ENCODE measurements around the gene AKT2.

AKT2 gene

GRCh38 chr19:40249781-40250180 lies 35.4 kb downstream of the AKT2 start:
- no peak for TF ChIP-seq CTCF (IDR thresholded peaks at IDR 0.05; ENCODE audit: low read depth, low read length)
- DNase-seq (ENCODE audit: extremely low read depth, low read depth): no peak

DNA sequence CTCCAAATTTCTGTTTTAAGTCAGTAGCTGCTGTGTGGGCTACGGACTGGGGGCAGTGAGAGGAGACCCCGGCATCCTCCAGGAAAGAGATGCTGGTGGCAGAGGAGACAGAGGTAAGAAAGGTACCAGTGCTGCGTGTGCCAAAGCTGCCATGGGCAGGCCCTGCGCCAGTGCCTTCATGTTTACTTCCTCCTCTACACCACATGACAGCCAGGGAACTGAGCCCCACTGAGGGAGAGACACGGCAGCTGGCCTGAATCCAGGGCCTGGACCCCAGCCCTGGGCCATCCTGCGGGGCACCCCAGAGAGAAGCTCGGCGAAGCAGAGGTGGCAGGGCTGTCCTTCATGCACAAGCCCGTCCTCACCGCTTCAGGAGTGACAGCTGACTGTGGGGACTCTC lies 35.9 kb downstream of the AKT2 start:
- TF ChIP-seq CTCF (IDR thresholded peaks at IDR 0.05; ENCODE audit: low read depth, low read length): no peak
- DNase-seq (ENCODE audit: extremely low read depth, low read depth): no peak

GRCh38 chr19:40247735-40248262 lies 37.3 kb downstream of the AKT2 start:
- no peak for DNase-seq (ENCODE audit: extremely low read depth, low read depth)
- no peak for TF ChIP-seq CTCF (IDR thresholded peaks at IDR 0.05; ENCODE audit: low read depth, low read length)

- no peak for DNase-seq (ENCODE audit: extremely low read depth, low read depth)
- TF ChIP-seq CTCF (IDR thresholded peaks at IDR 0.05; ENCODE audit: low read depth, low read length): no peak
Measured at GRCh38 chr19:40247178-40247577, 38.0 kb downstream of the AKT2 start.

DNA sequence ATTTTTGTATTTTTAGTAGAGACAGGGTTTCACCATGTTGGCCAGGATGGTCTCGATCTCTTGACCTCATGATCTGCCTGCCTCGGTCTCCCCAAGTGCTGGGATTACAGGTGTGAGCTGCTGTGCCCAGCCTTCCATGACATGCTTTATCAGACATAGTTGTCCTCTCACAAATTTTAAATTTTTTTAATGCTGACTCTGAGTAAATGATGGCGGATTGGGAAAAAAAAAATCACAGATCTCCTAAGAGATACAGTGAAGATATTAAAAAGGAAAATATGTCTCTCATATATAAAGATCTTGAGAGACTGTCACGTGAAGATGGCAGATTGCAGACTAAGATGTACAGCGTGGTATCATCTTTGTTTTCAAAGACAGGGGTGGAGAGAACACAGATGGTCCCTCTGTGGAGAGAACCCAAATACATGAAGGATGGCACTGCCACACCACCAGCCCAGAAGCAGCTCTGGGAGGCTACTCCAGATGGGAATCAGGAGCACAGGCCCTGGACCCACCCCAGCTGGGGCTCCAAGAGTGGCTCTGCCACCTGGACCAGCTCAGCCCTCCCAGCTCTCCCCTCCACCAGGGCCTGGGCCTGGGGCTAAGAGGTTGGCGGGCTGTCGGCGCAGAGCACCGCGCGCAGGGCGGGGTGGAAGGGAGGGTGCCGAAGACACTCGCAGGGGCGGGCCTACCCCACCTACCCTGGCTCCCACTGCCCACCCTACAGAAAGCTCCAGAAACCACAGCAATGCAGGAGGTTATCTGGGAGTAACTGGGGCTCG lies 38.7 kb downstream of the AKT2 start:
- no peak for TF ChIP-seq CTCF (IDR thresholded peaks at IDR 0.05; ENCODE audit: low read depth, low read length)
- no peak for DNase-seq (ENCODE audit: extremely low read depth, low read depth)

DNA sequence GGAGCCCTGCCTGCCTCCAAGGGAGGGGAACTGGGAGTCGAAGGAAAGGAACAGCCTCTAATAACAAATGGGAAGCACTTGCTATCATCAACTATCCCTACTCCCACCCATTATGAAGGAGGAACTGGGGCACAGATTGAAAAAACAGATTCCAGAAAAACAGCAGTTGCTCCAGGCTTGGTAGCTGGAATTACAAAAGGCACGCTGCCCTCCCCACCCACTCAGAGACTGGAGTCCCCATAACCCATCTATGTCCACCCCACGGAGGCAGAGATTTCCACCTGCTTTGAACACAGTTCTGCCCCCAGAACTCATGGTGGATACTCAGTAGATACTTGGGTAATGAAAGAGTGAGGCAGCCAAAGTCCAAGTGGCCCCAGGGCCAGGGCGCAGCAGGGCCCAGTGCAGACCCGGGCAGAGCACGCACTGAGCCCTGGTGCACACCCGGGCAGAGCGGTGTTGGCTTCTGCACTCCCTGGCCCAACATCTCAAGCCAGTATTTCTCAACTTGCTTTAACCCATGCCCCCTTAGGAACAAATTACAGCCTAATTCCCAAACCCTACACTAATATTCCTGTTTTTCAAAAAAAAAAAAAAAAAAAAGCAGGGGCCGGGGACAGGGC lies 39.5 kb downstream of the AKT2 start:
- TF ChIP-seq CTCF (IDR thresholded peaks at IDR 0.05; ENCODE audit: low read depth, low read length): no peak
- no peak for DNase-seq (ENCODE audit: extremely low read depth, low read depth)

- no peak for DNase-seq (ENCODE audit: extremely low read depth, low read depth)
- no peak for TF ChIP-seq CTCF (IDR thresholded peaks at IDR 0.05; ENCODE audit: low read depth, low read length)
Measured at GRCh38 chr19:40244579-40245317, 40.4 kb downstream of the AKT2 start.
